HUDEP-2 (cell line): ENCODE measurements around the gene RAD50.

Experiments used
- DNase-seq, 76 experiments: peaks; one replicate each; lab custom pipeline; 2025; ENCODE audit not compliant: unreplicated experiment in 76 of 76; lab: John Stamatoyannopoulos, UW

The RAD50 gene

GRCh38 chr5:132658381-132659302 lies 101.9 kb downstream of the RAD50 start:
- no peak for DNase-seq

GRCh38 chr5:132659598-132660493 lies 103.1 kb downstream of the RAD50 start:
- DNase-seq: no peak

DNA sequence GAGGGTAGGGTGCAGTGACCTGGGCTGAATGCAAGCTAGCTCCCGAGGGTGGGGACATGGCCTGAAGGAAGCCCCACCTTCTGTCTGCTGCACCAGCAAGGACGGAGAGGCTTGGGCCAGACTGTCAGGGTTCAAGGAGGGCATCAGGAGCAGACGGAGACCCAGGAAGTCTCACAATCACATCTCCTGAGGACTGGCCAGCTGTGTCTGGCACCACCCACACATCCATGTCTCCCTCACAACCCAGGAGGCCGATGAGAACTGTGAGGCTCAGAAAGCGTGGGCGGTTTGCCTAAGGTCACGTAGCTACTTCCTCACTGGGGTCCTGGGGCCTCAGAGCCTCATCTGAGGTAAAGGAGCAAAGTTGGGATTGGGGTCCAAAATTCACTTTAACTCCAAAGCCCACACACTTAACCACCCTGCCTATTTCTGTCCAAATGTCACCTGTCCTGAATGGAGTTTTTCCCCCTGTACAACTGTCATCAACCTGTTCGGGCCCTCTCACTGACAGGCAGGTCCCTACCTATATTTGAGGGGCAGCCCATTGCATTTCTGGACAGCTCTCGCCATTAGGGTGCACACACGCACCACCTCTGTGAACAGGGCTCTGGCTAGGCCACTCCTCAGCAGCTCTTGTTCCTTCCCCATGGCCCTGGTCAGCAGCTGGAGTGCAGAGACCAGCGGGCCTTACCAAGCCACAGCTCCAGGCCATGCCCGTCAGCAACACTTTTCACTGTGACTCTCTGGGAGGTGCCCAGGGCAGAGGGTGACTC lies 104.6 kb downstream of the RAD50 start:
- peak in 24 of 76 experiments; percentile 8 to 48 (median 25) for DNase-seq

GRCh38 chr5:132662004-132662401 lies 105.2 kb downstream of the RAD50 start:
- no peak for DNase-seq

- peak in 31 of 76 experiments; percentile 8 to 52 (median 24) for DNase-seq
These were observed 106.4 kb downstream of the RAD50 start for GRCh38 chr5:132662925-132663770.

DNA sequence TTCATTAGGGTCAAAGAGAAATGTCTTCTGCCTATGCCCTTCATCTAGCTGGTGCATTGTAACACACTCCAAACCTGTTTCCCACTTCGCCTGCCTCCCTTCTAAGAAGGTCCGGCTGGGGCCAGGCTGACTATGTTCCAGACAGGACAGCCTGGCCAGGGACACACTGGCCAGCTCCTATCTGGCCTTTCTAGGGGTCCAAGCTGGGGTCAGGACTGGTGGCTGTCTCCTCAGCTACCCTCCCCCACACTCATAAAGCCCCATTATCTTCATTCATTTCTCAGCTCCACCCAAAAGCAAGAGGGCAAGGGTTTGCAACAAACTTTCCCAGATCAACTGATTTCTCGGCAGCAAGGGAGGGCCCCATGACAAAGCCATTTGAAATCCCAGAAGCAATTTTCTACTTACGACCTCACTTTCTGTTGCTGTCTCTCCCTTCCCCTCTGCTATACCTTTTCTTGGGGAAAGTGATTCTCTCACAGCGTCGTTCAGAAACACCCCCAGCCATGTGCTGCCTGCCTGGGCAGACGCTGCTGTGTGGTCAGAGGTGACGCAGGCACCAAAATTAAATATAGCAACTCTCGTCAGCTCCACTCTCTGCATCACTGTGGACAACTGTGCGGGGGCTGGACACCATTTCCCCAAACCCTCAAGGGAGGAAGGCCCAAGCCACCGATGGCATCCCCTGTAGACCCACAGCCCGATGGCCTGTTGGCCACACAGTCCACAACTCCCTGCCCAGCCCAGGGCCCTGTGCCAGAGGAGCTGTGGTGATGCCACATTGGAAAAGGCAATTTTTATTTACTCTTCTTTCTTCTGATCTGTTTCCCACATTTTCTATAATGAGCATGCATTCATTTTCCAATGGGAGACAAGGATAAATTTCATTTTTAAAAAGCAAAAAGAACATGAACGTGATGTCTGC lies 107.3 kb downstream of the RAD50 start:
- peak in 47 of 76 experiments; percentile 13 to 68 (median 35) for DNase-seq

GRCh38 chr5:132664696-132665209 lies 108.0 kb downstream of the RAD50 start:
- DNase-seq: no peak

GRCh38 chr5:132665574-132666080 lies 108.8 kb downstream of the RAD50 start:
- no peak for DNase-seq

- peak in 9 of 76 experiments; percentile 10 to 37 (median 24) for DNase-seq
These were observed 109.7 kb downstream of the RAD50 start for GRCh38 chr5:132666310-132667123.

DNA sequence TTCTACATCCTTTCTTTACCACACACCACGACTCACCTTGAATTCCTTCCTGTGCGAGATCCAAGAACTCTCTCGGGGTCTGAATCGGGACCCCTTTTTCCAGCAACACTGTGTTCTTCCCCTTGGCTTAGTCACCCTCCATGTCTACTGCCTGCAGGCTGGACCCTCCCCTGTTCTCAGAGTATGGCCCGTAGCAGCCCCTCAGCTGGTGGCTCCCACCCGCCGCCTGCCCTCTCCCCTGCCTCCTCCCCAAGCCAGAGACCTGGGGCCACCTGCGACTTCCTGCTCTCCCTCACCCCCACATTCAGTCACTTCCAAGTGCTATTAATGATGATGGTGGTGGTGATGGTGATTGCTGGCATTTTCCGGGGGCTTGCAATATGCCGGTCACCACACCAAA lies 110.5 kb downstream of the RAD50 start:
- no peak for DNase-seq

- no peak for DNase-seq
These were observed 111.3 kb downstream of the RAD50 start for GRCh38 chr5:132667761-132668705.

DNA sequence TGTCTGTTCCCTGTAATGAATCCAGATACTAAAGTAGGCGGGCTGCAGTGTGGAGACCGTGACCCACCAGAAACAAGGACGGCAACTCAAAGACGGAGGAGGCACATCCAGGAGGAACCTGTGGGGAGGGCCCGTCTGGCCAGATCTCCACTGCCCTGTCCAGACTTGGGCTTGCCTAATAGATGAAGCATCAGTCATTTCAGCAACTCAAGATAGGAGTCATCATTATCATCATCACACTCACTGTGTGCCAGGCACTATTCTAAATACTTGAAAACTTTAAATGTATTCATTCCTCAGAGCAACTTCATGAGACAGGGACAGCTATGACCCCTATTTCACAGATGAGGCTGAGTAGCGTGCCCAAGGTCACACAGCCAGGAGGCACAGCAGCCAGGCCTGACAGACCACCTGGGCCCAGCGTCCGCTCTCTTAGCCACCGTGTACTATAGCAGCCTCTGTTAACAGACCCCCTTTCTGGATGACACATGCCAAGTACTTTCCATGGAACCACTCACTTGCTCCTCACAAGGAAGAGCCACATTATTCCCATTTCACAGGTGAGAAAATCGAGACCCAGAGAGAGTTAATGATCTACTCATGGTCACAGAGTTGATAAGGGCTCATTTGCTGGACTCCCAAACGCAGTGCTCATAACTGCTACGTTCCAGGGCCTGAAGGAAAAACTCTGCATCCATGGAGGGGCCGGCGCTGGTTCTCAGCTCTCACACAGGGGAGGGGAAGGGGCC lies 112.1 kb downstream of the RAD50 start:
- no peak for DNase-seq

DNA sequence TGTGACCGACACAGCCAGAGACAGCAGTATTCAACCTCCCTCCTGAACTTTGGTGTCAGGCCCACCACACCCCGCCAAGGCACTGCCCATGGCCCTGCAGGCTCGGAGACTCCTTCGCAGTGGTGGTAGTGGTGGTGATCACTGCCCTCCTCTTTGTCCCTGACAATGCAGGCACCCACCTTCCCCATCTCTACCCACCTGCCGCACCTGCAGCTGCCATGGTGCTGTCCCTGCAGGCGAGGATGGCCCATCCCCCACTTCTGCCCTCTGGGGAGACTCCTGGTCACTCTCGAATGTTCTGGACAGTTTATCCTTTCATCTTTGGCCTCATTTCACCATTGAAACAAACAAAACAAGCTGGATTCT lies 112.7 kb downstream of the RAD50 start:
- DNase-seq: no peak

DNA sequence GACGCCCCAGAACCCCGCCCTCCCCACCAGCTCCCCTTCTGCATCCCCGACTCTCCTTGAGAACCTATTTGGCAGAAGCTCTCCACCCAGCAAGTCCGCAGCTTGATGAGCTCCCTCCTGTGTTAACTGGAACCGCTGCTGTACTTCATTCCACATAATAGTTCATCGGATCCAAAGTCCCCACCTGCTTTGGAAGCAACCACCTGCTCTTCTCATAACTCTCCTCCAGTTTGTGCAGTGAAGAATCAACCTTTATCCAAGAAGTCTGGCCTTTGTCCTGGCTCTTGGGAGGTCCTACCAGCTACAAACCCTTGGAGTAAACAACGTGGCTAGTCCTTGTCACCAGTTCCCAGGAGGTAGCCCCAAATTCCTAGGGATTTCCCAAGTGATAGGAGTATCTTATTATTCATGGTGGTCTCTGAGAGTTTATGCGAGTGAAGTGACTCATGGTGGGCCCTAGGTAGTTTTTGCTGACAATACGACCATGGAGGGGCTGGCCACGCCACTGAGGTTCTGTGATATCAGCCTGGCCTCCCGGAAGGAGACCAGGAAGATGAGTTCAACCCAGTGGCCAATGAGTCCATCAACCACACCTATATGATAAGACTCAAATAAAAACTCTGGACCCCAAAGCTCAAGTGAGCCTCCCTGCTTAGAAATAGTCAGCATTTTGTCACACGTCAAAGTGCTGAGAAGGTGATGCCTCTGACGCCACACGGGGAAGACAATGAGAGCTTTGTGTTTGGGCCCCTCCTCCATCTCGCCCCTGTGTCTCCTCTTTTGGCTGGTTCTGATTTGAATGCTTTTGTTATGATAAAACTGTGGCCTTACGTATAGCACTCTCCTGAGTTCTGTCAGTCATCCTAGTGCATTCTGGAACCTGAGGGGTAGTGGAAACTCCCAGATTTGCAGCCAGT lies 113.4 kb downstream of the RAD50 start:
- DNase-seq: no peak

GRCh38 chr5:132671000-132671399 lies 114.2 kb downstream of the RAD50 start:
- DNase-seq: no peak
